GM18868 (cell line): ENCODE measurements around the gene LRRC57.
"Not testable (repeated sequence)": the region's sequence is repeated elsewhere in the genome, so short reads cannot be mapped to it uniquely, and the experiment has no call there.

Experiments
- ATAC-seq: cut with Tn5 transposase; IDR thresholded peaks from one replicate; pipeline ENCODE4 v1.9.1; 2021; ENCODE audit warnings: mild to moderate bottlenecking, moderate library complexity; ENCODE audit not compliant: unreplicated experiment

LRRC57 gene

DNA sequence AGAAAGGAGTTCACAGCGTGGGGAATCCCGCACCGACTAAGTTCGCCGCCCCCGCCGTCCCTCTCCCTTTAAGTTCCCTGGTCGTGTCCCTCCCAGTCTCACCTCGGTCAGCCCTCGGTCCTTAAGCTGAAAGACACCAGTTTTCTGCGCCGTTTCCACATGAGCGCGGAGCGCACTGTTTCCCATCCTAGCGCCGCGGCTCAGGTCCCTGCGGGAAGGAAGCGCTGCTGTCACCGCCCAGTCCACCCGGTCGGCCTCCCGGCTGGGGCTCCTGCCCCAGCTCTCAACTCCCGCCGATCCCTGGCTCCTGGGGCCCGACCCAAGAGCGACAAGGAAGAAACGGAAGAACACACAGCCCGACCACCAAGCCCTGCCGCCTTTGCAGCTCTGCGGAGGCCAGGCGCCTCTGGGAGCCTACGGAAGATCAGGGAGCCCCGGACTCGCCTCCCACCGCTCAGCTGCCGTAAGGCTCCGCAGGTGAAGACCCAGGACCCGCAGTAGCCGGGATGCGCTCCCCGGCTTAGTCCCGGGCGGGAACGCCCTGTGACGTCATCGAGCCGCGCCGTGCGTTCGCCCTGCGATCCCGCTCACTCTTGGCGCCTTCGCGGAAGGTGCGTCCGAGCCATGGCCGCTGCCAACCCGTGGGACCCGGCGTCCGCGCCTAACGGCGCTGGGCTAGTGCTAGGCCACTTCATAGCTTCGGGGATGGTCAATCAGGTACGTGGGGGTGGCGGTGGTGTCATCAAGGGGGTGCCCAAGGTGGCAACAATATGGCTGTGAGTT, at the start of gene LRRC57, which contains the start of gene HAUS2:
LRRC57 (minus strand) TSS at position 545 of the 783 bp plus-strand sequence; CDS start at position 186, 359 bp downstream.
HAUS2 (plus strand) TSS at position 590 of the 783 bp plus-strand sequence; CDS start at position 625, 35 bp downstream.
- ATAC-seq, result peak; percentile 81

DNA sequence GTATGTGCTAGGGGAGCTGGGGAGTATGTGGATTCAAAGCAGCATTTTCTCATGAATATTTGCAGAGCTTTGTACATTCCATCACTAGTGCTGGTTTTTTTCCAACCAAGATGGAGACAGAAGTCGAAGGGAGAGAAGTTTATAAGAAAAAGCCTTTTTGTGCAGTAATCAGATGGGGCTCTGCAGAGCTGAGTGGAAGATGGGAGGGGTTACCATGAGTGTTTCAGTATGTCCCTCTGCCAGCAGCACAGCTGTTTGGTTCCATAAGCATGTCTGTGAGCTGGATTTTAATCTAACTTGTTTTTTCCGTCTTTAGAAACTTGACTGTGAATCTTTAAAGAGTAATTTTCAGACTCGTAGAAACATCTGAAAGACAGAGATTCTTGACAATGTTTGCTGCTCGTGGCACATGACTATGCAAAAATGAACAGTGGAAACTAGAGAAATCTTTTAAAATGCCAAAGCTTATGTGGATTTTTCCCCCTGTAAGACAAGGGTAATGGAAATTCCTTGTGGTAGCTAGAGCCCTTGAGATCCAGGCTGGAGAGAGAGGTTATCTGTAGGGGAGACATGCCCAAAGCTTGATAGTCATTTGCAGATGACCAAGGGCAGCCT, 47.1 kb upstream of the LRRC57 start:
- no peak for ATAC-seq

DNA sequence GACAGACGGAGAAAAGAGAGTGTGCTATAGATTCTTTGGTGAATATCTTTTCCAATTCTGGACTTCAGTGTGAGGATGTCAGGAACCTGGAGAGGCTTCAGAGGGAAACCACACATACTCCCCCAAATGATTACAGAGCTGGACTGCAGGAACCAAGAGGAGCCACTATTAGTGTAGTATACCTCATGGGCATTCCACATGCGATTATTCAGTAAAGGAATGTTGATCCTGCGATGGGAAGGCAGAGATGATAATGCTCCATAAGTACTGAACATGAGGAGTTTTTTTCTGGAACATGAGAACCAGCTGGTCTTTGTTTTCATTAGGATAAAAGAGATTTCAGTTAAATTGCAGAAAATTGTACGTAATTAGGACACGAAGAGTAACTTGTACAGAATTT, 45.5 kb upstream of the LRRC57 start:
- ATAC-seq, result no peak

DNA sequence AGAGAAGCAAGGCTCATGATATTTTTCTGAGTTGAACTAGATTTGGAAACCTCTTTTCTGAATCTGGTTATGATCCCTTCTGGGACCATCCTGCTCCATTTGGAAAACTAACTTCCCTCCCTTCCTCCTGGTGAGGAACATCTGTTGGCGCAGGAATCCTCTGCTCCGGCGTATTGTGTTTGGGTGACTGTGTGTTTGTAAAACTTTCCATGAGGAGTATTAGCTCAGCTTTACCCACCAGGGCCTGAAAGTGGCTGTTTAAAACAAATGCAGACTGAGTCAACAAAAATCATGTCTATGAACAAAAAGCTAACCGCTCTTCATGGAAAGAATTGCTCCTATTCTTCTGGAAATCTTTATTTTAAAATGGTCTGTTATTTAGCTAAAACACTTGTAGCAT, 44.5 kb upstream of the LRRC57 start:
- ATAC-seq, result no peak

DNA sequence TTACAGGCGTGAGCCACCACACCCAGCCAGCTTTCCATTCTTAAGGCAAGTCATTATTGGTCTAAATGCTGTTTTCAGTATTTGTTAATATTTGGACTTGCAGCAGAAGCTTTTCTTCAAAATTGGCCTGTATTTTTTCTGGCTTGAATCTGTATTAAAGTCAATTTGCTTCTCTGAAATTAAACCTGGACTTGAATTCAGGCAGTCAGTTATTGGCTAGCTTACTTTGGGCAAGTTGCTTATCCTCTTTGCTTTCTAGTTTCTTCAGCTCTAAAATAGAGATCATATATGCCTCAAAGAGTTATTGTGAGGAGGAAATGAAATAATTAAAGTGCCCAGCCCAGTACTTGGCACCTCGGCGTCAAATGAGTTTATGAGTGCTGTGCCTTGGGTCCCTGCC, 44.1 kb upstream of the LRRC57 start:
- no peak for ATAC-seq

DNA sequence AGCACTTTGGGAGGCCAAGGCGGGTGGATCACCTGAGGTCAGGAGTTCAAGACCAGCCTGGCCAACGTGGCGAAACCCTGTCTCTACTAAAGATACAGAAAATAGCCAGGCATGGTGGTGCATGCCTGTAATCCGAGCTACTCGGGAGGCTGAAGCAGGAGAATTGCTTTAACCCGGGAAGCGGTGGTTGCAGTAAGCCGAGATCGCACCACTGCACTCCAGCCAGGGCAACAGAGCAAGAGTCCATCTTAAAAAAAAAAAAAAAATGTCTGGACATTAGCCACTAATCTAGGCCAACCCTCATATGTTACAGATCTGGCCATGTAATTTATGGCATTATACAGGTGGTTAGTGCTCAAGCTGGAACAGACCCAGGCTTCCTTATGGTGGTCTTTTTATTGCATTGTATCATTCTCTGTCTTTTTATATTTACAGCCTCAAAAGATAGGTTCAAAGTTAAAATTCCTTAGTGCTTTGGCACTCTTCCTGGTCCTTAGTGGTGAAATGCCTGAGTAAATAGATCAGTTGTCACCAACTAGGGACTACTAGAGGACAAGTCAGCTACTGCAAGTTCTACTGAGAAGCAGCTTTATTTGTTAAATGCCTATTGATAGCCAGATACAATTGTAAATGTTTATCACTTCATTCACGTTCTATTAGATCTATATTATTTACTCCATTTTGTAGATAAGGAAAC, 42.8 kb upstream of the LRRC57 start:
- no peak for ATAC-seq

DNA sequence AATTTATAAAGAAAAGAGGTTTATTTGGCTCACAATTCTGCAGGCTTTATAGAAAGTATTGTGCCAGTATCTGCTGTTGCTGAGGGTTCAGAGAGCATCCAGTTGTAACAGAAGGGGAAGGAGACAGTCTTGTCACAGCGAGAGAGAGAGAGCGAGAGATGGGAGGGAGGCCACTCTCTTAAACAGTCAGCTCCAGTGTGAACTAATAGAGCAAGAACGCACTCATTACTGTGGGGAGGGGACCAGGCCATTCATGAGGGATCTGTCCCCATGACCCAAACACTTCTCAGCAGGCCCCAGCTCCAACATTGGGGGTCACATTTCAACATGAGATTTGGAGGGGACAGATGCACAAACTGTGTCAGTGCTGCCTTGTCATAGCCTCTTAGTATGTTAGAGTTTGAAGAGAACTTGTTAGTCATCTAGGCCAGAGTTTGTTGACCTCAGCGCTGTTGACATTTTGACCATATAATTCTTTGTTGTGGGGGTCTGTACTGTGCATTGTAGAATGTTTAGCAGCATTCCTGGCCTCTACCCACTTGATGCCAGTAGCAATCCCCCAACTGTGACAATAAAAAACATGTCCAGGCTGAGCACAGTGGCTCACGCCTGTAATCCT, 42.1 kb upstream of the LRRC57 start:
- no peak for ATAC-seq

DNA sequence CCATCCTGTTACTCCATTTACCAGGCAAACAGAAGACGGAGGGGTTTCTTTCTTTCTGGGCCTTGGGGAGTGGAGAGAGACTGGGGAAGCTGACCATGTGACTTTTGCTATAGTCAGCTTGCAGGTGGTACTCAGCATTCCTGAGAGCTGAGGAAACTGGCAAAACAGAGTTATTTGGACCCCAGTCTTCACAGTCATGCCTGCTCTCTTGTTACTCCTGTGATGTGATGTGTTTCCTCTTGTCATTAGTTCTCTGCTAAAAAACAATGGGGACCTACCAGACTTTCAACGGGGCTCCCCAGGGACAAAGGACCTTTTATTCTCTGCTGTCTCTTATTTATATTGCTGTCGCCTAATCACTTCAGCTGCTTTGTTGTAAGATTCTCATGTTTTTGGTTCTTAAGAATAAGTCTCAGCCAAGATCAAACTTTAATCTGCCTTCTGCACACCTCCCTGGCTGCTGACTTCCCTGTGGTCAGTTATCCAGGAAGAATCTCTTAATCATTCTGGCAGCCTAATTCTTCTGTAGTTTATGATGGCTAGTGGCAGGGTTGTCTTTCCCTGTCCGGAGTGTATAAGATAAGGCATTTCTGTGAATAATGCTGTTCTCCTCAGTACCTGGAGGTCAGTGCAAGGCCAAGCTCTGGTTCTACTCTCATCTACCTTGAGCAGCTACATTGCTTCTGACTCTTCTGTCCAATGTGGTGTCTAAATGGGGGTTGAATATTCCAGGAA, 35.6 kb upstream of the LRRC57 start:
- no peak for ATAC-seq

DNA sequence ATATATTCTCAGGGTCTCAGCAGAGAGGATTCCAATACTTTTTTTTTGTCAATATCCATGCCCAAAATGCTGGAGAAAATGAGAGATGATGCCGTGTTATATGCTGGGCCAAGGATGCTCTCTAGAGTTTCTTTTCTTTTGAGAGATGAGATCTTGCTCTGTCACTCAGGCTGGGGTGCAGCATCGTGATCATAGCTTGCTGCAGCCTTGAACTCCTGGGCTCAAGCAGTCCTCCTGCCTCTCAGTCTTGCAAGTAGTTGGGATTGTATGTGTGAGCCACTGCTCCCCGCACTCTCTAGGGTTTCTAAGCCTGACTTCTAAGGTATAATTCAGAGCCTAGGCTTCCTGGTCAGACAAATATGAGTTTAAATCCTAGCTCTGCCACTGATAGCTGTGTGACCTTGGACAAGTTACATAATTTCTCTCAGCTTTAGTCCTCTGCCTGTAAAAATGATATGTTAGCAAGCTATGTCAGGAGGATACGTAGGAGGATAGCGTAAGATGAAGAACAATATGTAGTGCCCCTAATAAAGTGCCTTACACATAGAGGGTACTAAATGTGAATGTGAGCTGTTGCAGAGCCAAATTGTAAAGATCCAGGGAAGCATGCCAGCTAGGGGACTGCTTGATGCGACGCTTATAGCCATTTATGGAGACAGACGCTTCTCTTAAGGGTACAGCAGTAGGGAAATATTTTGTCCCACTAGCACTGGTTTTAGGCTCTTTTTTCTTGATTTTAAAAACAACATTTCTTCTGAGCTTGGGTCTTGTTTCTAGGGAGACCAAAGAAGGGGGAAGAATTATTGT, 34.2 kb upstream of the LRRC57 start:
- ATAC-seq, result no peak

DNA sequence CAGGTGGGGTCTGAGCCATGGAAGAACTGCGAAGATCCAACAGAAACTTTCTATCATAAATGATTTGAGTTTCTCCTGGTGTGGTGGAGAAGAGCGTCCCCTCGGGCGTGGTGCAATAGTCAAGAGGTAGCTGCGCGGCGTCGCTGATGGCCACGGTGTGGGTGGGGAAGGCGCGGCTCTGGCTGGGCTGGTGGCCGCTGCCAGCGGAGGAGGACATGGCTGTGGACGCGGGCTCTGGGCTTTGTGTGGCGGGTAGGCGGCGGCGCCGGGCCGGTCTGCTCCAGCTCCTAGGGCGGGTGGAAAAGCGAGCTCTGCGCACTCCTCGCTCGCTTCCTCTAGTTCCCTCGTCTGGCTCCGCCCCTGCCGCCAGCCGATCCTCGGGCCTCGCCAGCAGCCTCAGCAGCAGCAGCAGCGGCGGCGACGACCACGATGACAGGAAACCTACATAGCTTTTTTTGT, 32.7 kb upstream of the LRRC57 start:
- peak; percentile 85 for ATAC-seq

DNA sequence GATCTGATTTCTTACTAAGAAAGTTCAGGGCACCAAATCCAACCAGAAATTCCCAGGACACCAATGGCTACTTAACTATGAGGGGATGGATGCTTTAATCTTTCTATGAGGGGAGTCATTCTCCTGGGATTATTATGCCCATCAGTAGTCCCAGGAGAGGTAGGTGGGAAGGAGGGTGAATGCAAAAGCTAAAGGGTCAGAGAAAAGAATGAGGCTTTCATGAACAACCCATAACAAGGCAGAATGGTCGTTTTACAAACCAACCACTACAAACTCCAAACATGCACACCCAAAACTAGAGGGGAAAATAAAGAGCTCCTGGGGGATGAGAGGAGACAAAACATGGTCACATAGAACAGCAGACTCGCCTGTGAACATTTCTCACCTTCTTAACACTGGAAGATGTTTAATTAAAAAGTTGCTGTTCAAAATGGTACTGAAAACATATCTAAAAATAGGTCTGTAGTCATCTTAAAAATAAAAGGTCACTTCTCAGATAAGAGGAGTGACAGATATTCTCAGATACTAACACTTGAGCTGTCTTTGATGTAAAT, 30.5 kb upstream of the LRRC57 start:
- ATAC-seq, result no peak

DNA sequence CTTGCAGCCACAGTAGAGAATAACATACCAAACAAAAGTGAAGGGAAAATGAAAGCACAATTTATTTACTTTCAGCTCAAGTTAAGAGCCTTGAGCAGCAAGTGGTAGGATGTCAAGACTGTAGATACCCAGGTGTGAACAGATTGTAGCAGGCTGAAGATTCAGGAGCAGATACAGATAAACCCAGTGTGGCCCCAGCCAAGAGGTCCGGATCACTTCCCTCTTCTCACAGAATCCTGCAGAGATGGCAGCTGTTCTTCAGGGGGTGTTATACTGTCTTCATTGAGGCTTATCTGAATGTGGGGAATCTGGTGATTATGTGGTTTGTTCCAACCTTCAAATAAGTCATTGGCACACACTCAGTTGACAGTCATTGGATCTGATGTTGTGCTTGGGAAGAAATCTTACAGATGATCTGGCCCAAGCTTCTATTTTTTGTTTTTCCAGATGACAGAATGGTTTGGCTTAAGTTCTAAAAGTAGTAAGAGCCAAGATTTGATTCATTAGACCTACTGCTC, 29.0 kb upstream of the LRRC57 start:
- ATAC-seq, result no peak

DNA sequence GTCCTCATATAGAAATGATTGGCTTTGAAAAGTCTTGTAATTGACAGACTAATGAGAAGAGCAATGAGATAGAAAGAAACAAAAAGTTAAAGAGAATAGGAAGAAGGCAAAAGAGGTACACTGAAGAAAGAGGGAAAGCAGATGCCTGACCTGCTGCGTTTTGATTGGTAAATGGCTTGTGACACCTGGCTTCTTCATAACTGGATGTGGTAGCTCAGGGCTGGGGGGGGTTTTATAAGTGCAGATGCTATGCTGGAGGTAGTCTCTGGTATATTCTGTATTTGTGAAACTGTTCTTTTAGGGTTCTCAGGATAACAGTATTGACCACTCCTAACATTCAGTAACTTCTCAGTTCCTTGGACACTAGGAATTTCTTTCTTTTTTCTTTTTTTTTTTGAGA, 28.2 kb upstream of the LRRC57 start:
- ATAC-seq, result no peak

DNA sequence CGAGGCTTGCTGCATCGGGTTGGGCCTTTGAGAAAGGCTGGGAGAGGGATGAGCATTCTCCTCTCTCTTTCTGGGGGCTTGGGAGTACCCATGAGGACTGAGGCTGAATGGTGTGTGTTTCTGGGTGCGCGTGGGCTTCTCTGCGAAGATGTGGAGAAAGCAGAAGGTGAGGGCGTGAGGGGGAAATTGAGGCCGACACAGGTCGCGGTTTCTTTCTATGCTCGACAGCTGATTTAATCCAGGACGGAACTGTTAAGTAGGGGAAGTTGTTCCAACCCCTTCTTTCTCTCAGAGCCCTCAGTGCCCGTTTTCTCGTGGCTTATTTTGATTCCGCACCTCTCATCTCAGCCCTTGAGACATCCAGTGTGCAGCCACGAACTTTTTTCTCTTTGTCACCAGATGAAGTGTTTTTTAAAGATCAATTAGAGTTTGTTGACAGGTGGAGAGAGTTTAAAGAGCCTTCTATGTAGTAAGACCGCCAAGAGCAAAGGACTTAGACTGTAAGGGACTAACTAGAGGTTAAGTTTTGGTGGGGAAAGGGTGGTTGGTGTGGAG, 27.5 kb upstream of the LRRC57 start:
- ATAC-seq, result no peak

DNA sequence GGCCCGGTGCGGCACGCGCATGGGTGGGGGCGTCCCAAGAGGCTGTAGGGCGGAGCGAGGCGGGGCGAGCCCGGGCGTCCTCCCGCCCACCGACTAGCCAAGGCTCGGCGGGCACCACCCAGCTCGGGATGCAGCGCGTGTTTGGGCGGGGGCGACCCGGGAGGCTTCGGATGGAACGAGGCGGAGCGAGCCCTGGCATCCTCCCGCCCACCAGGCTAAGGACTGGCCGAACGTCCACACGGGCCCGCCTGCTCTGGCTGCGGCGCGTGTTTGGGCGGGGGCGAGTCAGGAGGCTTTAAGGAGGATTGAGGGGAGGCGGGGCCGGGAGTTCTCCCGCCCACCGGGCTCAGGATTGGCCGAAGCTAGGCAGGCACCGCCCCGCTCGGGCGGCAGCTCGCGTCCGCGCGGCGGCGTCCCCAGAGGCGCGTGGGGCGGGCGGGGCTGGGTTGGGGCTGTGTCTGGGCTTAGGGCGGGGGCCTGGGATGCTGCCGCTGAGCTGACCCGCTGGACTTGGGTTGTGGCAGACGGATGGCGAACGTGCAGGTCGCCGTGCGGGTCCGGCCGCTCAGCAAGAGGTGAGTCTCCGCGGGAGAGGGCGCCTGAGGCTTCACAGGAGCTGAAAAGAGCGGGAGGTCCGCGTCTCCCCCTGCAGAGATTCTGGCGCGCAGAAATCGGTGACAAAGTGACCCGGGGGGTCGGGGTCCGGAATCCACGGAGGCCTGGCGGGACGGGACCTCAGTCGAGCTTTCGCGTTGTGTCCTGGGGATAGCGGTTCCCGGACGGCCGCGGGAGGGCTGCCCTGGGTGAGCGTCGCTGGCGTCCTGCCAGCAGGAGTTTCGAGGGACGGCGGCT, 26.8 kb upstream of the LRRC57 start, which contains the start of gene STARD9:
STARD9 (plus strand) TSS at position 419 of the 852 bp plus-strand sequence; CDS start at position 529, 110 bp downstream.
- ATAC-seq, result peak; percentile 93

DNA sequence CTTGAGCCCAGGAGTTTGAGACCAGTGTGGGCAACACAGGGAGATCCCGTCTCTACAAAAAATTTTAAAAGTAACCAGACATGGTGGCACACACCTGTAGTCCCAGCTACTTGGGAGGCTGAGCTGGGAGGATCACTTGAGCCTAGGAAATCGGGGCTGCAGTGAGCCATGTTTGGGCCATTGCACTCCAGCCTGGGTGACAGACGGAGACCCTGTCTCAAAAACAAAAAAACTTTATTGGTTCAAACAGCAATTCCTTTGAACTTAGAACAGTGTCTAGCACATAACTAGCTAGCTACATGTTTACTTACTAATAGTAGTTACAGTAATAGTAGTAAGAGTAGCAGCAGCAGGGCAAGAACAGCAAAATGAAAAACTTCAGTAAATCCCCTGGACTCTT, 10.1 kb upstream of the LRRC57 start:
- ATAC-seq, result no peak

DNA sequence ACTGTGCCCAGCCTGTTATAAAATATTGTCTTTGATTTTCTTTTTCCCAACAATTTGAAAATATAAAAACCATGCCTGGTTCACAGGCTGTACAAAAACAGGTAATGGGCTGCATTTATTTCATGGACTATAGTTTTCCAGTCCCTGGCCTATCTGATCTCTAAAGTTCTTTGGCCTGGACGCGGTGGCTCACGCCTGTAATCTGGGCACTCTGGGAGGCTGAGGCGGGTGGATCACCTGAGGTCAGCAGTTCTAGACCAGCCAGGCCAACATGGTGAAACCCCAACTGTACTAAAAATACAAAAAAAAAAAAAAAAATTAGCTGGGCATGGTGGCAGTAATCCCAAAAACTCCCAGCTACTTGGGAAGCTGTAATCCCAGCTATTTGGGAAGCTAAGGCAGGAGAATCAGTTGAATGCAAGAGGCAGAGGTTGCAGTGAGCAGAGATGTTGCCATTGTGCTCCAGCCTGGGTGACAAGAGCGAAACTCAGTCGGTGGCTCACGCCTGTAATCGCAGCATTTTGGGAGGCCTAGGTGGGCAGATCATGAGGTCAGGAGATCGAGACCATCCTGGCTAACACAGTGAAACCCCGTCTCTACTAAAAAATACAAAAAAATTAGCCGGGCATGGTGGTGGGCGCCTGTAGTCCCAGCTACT, 8.1 kb upstream of the LRRC57 start:
- not testable (repeated sequence) for ATAC-seq
